ENCODE data around the gene CTNNA3. TPM values are rescaled to one million over a fixed set of nuclear protein-coding genes. Genes with fewer than 3 reads are reported as not detected.

Gene CTNNA3
- polyA plus RNA-seq (0.06 and 0.14 TPM in 2 replicates), polyA minus RNA-seq (2.4 and 3.4 TPM in 2 replicates)

- no peak within 1 kb of the TSS for H3K4me3 ChIP-seq (ENCODE audit: low read length)
- no peaks in the 10 kb centered on the region for H3K9me2 ChIP-seq (ENCODE audit: insufficient read depth, low read length)
- H3K27me3 ChIP-seq (ENCODE audit: insufficient read depth, low read depth, low read length), result no peaks in the 10 kb centered on the region
- no peak within 1 kb of the TSS for H3K9ac ChIP-seq (ENCODE audit: low read length)
- no peaks in the 10 kb centered on the region for H4K20me1 ChIP-seq (ENCODE audit: insufficient read depth)
- no peaks in the 10 kb centered on the region for H3F3A ChIP-seq (ENCODE audit: insufficient read depth, low read length, poor library complexity, severe bottlenecking)
- no peaks in the 10 kb centered on the region for H3K36me3 ChIP-seq (ENCODE audit: insufficient read depth, low read length)
- TF ChIP-seq EP300 (conservative IDR thresholded peaks at IDR 0.05; ENCODE audit: poor library complexity, severe bottlenecking), result no peak
- no peak for TF ChIP-seq POLR2AphosphoS5 (IDR thresholded peaks at IDR 0.05)
- TF ChIP-seq RAD21 (conservative IDR thresholded peaks at IDR 0.05), result no peak
- no peak for TF ChIP-seq CTCF (IDR thresholded peaks at IDR 0.05; ENCODE audit: poor library complexity, severe bottlenecking)
- no peak for TF ChIP-seq REST (IDR thresholded peaks at IDR 0.05; ENCODE audit: borderline replicate concordance)
- TF ChIP-seq MXI1 (conservative IDR thresholded peaks at IDR 0.05; ENCODE audit: poor library complexity, severe bottlenecking), result no peak
- TF ChIP-seq SMC3 (conservative IDR thresholded peaks at IDR 0.05; ENCODE audit: poor library complexity), result no peak
- no peak within 1 kb of the TSS for H3K4me2 ChIP-seq (ENCODE audit: low read length)
- H3K79me2 ChIP-seq (replicated peaks; ENCODE audit: insufficient read depth, low read length), result no peaks in the 10 kb centered on the region
- no peaks in the 10 kb centered on the region for H3K9me3 ChIP-seq (ENCODE audit: low read length)
- H3K27ac ChIP-seq (ENCODE audit: low read length), result no peak within 1 kb of the TSS
- H2AFZ ChIP-seq (ENCODE audit: low read depth, low read length), result no peak within 1 kb of the TSS
These were observed at the start of gene CTNNA3 for GRCh38 chr10:67696029-67696428. Gene CTNNA3, minus strand, starts transcription at chr10:67696195.

- Histone ChIP-seq H3K9ac (ENCODE audit: low read length) (no peak overlapping the region), H3K79me2 (replicated peaks; ENCODE audit: insufficient read depth, low read length) (no peaks in the 10 kb centered on the region), H3F3A (ENCODE audit: insufficient read depth, low read length, poor library complexity, severe bottlenecking) (no peaks in the 10 kb centered on the region), H3K36me3 (ENCODE audit: insufficient read depth, low read length) (no peaks in the 10 kb centered on the region), H3K9me3 (ENCODE audit: low read length) (no peaks in the 10 kb centered on the region), H4K20me1 (ENCODE audit: insufficient read depth) (no peaks in the 10 kb centered on the region), H2AFZ (ENCODE audit: low read depth, low read length) (no peak overlapping the region), H3K27ac (ENCODE audit: low read length) (no peak overlapping the region), H3K4me2 (ENCODE audit: low read length) (no peak overlapping the region), H3K27me3 (ENCODE audit: insufficient read depth, low read depth, low read length) (no peaks in the 10 kb centered on the region), H3K9me2 (ENCODE audit: insufficient read depth, low read length) (no peaks in the 10 kb centered on the region), H3K4me3 (ENCODE audit: low read length) (no peak overlapping the region)
- no peak for TF ChIP-seq SMC3 (conservative IDR thresholded peaks at IDR 0.05; ENCODE audit: poor library complexity)
- no peak for TF ChIP-seq TAF1 (IDR thresholded peaks at IDR 0.05; ENCODE audit: low read depth)
- no peak for TF ChIP-seq POLR2AphosphoS5 (IDR thresholded peaks at IDR 0.05)
- no peak for TF ChIP-seq EZH2 (IDR thresholded peaks at IDR 0.05; ENCODE audit: borderline replicate concordance, insufficient read depth, low read length, poor library complexity, severe bottlenecking)
- TF ChIP-seq RAD21 (conservative IDR thresholded peaks at IDR 0.05), result no peak
- no peak for TF ChIP-seq REST (IDR thresholded peaks at IDR 0.05; ENCODE audit: borderline replicate concordance)
- no peak for TF ChIP-seq CTCF (IDR thresholded peaks at IDR 0.05; ENCODE audit: poor library complexity, severe bottlenecking)
- no peak for TF ChIP-seq MXI1 (conservative IDR thresholded peaks at IDR 0.05; ENCODE audit: poor library complexity, severe bottlenecking)
- TF ChIP-seq EP300 (conservative IDR thresholded peaks at IDR 0.05; ENCODE audit: poor library complexity, severe bottlenecking), result no peak
These were observed 39.4 kb upstream of the CTNNA3 start for GRCh38 chr10:67735430-67735829.
